Heart left ventricle (tissue), 16 donors: ENCODE data around the gene FBXO44. TPM values are rescaled to one million over a fixed set of nuclear protein-coding genes. Genes with fewer than 3 reads are reported as not detected.

Experiments
- ATAC-seq, 4 donors: fragments of 200-7000 bp; cut with Tn5 transposase; one replicate each; pipeline ENCODE4 v1.9.1; 2020 to 2022; ENCODE audit warnings: moderate library complexity in 4 of 4, mild to moderate bottlenecking in 3 of 4, moderate number of reproducible peaks in 1 of 4
- DNase-seq, 5 donors: peaks; one replicate each; pipeline ENCODE4 v3.0.0-alpha.2; 2020
- H3K27ac ChIP-seq, 12 donors: fragments of 200-600 bp; sonication (generic) in 4 of 12; one replicate each; pipeline versions ENCODE4 v1.5.0 to v1.8.0; 2016 to 2022; ENCODE audit warnings: mild to moderate bottlenecking in 2 of 12
- H3K27me3 ChIP-seq, 9 donors: fragments of 200-600 bp; sonication (generic) in 2 of 9; one replicate each; pipeline versions ENCODE4 v1.5.1 to v1.8.0; 2016 to 2022; ENCODE audit warnings: mild to moderate bottlenecking in 3 of 9
- H3K36me3 ChIP-seq, 9 donors: fragments of 200-600 bp; sonication (generic) in 2 of 9; one replicate each; pipeline versions ENCODE4 v1.5.0 to v1.8.0; 2018 to 2022; ENCODE audit warnings: mild to moderate bottlenecking in 2 of 9
- H3K4me1 ChIP-seq, 12 donors: fragments of 200-600 bp; sonication (generic) in 4 of 12; one replicate each; pipeline versions ENCODE4 v1.5.0 to v1.8.0; 2016 to 2022; ENCODE audit warnings: mild to moderate bottlenecking in 3 of 12
- H3K4me3 ChIP-seq, 12 donors: fragments of 200-600 bp; sonication (generic) in 4 of 12; one replicate each; pipeline versions ENCODE4 v1.5.0 to v1.8.0; 2017 to 2022; ENCODE audit warnings: mild to moderate bottlenecking in 9 of 12, moderate library complexity in 4 of 12
- H3K9me3 ChIP-seq, 12 donors: fragments of 200-600 bp; sonication (generic) in 4 of 12; one replicate each; pipeline versions ENCODE4 v1.5.0 to v1.8.0; 2016 to 2022; ENCODE audit warnings: mild to moderate bottlenecking in 1 of 12
- POLR2A ChIP-seq, 2 donors: fragments of 450-650 bp; IDR thresholded peaks; one replicate each; pipeline ENCODE4 v1.6.1; 2017; ENCODE audit warnings: antibody characterized with exemption in 2 of 2, mild to moderate bottlenecking in 2 of 2, moderate library complexity in 2 of 2
- WGBS, 4 donors: extraction: QIAGEN DNeasy Blood & Tissue Kit in 2 of 4; methylation state at CpG; one replicate each; pipeline versions ENCODE4 v1.1.5 to v1.1.7; 2013 to 2018; 5-methylcytosine and 5-hydroxymethylcytosine counted together
- intact Hi-C, 10 donors: fragments of 100-400 bp; cut with DNase I; formaldehyde crosslinking; loops; one replicate each; pipeline versions ENCODE4 v1.11.1 to v1.14.2; 2022
- polyA plus RNA-seq, 2 donors: library from polyadenylated mRNA; stranded (reverse); fragments of 200-250 nt; gene quantifications; one replicate each; pipeline ENCODE4 v1.2.3, GENCODE V29; 2013
- total RNA-seq, 9 donors: library from RNA; depleted of rRNA in 2 of 9; stranded (reverse); fragments of >200 nt in 2 of 9; fragmentation: NEBNext Ultra II Directional in 3 of 9; extraction: Animal tissue kit (Norgen Biotek cat#: 25700) in 3 of 9; gene quantifications; one replicate each; pipeline versions ENCODE4 v1.1.0 to v1.2.4, GENCODE V29; 2016 to 2023
- TF ChIP-seq, protein P1 (sequence below), 12 donors: fragments of 200-600 bp; sonication (generic) in 4 of 12; IDR thresholded peaks; one replicate each; pipeline versions ENCODE4 v1.5.0 to v1.8.0; 2018 to 2022; ENCODE audit warnings: antibody characterized with exemption in 12 of 12, mild to moderate bottlenecking in 5 of 12
- donor health status: ischemic (EF 13 %, LVEDD 7.1; RV severe dilation, severe dysfunction).
- donor health status: healthy with polysubstance abuse.
- donor health status: DM: no; HTN: yes; CAD: no.
- donor health status: DM: no; HTN: no; CAD: no.
- donor health status: ischemic (EF 25% LVEDD 6.9; RV normal size, moderate dysfunction).
- donor health status: ischemic (EF 25% LVEDD 5.7; RV mildly dilated, moderate dysfunction).
- donor health status: healthy.
- donor health status: DM: yes; HTN: yes; CAD: no.
- donor health status: ischemic (EF 35%, LVEDD 5.7; RV mildly dilated, moderate dysfunction).
- donor health status: nonischemic (EF 11% LVEDD 7.7; RV severe dilation, severe dysfunction).
- donor health status: DM: yes; HTN: yes; CAD: no.
- donor health status: PGD.
- donor health status: ischemic (EF 29% LVEDD 5.4; RV normal size, mild dysfunction).
- donor health status: nonischemic (EF 23%, LVEDD 6.1; RV moderate dilation, normal function).

Gene FBXO44
- total and polyA plus RNA-seq, 11 donors: 9.8 to 19.1 (median 15.8) TPM

DNA sequence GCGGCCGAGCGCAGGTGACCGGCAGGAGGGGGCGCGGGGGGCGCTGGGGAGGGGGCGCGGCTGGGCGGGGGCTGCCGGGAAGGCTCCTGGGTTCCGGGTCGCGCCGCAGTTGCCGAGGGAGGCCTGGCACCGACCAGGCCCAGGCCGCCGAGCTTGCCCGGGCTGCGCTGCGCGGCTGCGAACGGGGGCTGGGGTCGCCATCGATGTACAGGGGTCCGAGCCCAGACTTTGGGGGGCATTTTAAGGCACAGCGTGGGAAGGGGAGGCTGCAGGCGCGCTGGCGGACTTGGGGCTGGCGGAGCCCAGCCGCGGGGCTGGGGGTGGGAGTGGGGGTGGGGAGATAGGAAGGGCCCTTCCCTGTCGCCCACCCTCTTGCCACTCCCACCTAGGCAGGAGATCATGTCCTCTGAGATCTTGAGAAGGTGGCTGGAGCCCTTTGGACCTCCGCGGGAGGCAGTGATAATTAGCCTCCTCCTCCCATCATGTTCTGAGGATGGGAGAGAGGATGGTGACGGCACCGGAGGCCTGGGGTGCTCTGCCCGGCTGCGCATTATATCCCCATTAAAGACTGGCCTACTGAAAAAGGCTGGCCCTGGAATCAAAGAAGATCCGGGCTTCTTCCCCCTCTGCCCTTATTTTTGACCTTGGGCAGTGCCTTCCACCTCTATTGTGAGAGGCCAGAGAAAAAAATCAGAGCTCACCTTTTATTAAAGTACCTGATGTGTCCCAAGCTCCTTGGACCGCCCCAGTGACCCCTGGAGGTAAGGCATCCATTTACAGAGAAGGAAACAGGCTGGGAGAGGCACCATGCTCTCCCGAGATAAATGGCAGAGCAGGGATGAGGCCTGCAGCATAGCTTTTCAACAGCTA is 497 bp downstream of the FBXO44 start:
- peaks cover 2 to 27% (median 14%) of the 10 kb centered on the region in 12 donors for H3K4me1 ChIP-seq
- DNase-seq (no peak), ATAC-seq (peak in 1 of 4 donors; percentile 9)
- peak overlapping the region; percentile 28 to 89 (median 67) for H3K4me3 ChIP-seq
- H3K36me3 ChIP-seq: peaks cover 0 to 35% (median 13%) of the 10 kb centered on the region in 9 donors
- H3K27me3 ChIP-seq: peaks cover 0 to 20% (median 3%) of the 10 kb centered on the region in 9 donors
- TF ChIP-seq, protein P1, sequence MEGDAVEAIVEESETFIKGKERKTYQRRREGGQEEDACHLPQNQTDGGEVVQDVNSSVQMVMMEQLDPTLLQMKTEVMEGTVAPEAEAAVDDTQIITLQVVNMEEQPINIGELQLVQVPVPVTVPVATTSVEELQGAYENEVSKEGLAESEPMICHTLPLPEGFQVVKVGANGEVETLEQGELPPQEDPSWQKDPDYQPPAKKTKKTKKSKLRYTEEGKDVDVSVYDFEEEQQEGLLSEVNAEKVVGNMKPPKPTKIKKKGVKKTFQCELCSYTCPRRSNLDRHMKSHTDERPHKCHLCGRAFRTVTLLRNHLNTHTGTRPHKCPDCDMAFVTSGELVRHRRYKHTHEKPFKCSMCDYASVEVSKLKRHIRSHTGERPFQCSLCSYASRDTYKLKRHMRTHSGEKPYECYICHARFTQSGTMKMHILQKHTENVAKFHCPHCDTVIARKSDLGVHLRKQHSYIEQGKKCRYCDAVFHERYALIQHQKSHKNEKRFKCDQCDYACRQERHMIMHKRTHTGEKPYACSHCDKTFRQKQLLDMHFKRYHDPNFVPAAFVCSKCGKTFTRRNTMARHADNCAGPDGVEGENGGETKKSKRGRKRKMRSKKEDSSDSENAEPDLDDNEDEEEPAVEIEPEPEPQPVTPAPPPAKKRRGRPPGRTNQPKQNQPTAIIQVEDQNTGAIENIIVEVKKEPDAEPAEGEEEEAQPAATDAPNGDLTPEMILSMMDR (IDR thresholded peaks at IDR 0.05): no peak
- no peak for TF ChIP-seq POLR2A (IDR thresholded peaks at IDR 0.05)
- peak overlapping the region in 3 of 12 donors; percentile 43 to 58 (median 46) for H3K27ac ChIP-seq
- 8 to 20% (median 14%) methylated on average over 21 to 45 of the region's 45 CpGs for whole genome bisulfite sequencing, 4 donors
- intact Hi-C loops: loop anchor here in 4 of 10 donors (2.0 to 5.0 kb wide), 2 partner anchors 62 to 64 kb away; no protein-coding TSS in a partner anchor
- no peaks in the 10 kb centered on the region for H3K9me3 ChIP-seq

- H3K27me3 ChIP-seq: peaks cover 0 to 15% (median 0%) of the 10 kb centered on the region in 9 donors
- no peak overlapping the region for H3K4me3 ChIP-seq
- H3K27ac ChIP-seq: no peak overlapping the region
- no peaks in the 10 kb centered on the region for H3K9me3 ChIP-seq
- ATAC-seq (no peak), DNase-seq (no peak)
- TF ChIP-seq POLR2A (IDR thresholded peaks at IDR 0.05): no peak
- TF ChIP-seq, protein P1 (IDR thresholded peaks at IDR 0.05): no peak
- intact Hi-C loops: no loop called here
- WGBS, 4 donors: 70 to 77% (median 74%) methylated on average over 6 of the region's 6 CpGs
- H3K4me1 ChIP-seq: peaks cover 2 to 22% (median 9%) of the 10 kb centered on the region in 12 donors
- peaks cover 0 to 46% (median 20%) of the 10 kb centered on the region in 9 donors for H3K36me3 ChIP-seq
Observed at GRCh38 chr1:11657654-11658053, 3.0 kb downstream of the FBXO44 start.

GRCh38 chr1:11658542-11658941 is 3.9 kb downstream of the FBXO44 start:
- 82 to 93% (median 87%) methylated on average over 8 to 23 of the region's 23 CpGs for WGBS, 4 donors
- no peak for ATAC-seq
- peaks cover 2 to 22% (median 9%) of the 10 kb centered on the region in 12 donors for H3K4me1 ChIP-seq
- intact Hi-C loops: no loop called here
- TF ChIP-seq, protein P1 (IDR thresholded peaks at IDR 0.05): no peak
- no peak for TF ChIP-seq POLR2A (IDR thresholded peaks at IDR 0.05)
- H3K4me3 ChIP-seq: no peak overlapping the region
- H3K36me3 ChIP-seq: peaks cover 0 to 48% (median 20%) of the 10 kb centered on the region in 9 donors
- no peaks in the 10 kb centered on the region for H3K9me3 ChIP-seq
- DNase-seq: no peak
- peaks cover 0 to 15% (median 0%) of the 10 kb centered on the region in 9 donors for H3K27me3 ChIP-seq
- no peak overlapping the region for H3K27ac ChIP-seq

DNA sequence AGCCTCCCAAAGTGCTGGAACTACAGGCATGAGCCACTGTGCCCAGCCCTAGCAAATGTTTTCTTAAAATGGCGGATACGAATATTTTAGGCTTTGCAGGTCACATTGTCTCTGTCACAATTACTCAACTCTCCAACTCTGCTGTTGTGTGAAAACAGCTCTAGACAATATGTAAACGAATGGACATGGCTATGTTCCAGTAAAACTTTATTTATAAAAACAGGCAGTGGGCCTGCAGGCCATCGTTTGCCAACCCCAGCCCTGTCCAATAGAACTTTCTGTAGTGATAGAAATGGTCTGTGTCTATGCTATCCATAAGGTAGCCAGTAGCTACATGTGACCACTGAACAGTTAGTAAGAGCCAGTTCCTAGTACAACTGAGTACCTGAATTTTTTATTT is 5.1 kb downstream of the FBXO44 start:
- Histone ChIP-seq H3K27ac (no peak overlapping the region), H3K27me3 (peaks cover 0 to 11% (median 0%) of the 10 kb centered on the region in 9 donors), H3K9me3 (no peaks in the 10 kb centered on the region), H3K4me3 (no peak overlapping the region), H3K4me1 (peaks cover 2 to 26% (median 10%) of the 10 kb centered on the region in 12 donors), H3K36me3 (peaks cover 0 to 48% (median 20%) of the 10 kb centered on the region in 9 donors)
- ATAC-seq (no peak), DNase-seq (no peak)
- intact Hi-C loops: loop anchor here in 3 of 10 donors (5.0 kb wide), 2 partner anchors 58 to 63 kb away; no protein-coding TSS in a partner anchor
- WGBS, 4 donors: 73 to 80% (median 80%) methylated on average over 4 of the region's 4 CpGs
- no peak for TF ChIP-seq POLR2A (IDR thresholded peaks at IDR 0.05)
- TF ChIP-seq, protein P1 (IDR thresholded peaks at IDR 0.05): no peak
